GM10248 (cell line): ENCODE measurements around the gene MMD.

Experiments
- CTCF ChIA-PET: fragments of 300-600 bp; sonication (Branson Sonifier 250); formaldehyde crosslinking; extraction: SDS; loops from one replicate; lab custom pipeline; 2021; ENCODE audit warnings: antibody characterized with exemption; lab: Yijun Ruan, JAX
- POLR2A ChIA-PET: fragments of 350-650 bp; sonication (Branson Sonifier 250); formaldehyde crosslinking; extraction: SDS; loops from one replicate; lab custom pipeline; 2020; ENCODE audit warnings: antibody characterized with exemption; lab: Yijun Ruan, JAX
- DNase-seq: peaks from one replicate; pipeline ENCODE4 v3.0.0; 2012; ENCODE audit errors: extremely low spot score
- TF ChIP-seq, protein P1 (sequence below): IDR thresholded peaks from 2 replicates; pipeline ENCODE4 v1.5.1; 2012; ENCODE audit warnings: mild to moderate bottlenecking, low read depth; ENCODE audit errors: extremely low read depth, missing control alignments, control extremely low read depth

MMD gene

DNA sequence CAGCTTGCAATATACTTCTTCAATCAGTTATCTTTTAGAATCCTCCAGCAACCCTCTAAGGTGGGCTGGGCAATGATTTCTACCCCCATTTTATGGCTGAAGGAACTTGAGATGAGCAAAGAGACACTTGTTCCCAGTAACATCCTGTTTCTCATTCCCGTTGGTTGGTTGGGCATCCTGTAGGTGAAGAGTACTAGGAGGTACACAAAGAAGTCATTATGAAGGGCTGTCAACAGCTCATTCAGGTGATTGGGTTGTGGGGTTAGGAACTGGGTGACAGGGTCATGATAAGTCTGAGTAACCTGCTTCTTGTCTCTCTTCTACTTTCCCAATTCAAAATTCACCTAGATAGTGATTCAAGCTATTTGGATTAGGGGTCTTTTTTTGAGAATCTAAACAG is 76.5 kb downstream of the MMD start:
- POLR2A ChIA-PET = no interaction called here
- no peak for DNase-seq
- TF ChIP-seq, protein P1, sequence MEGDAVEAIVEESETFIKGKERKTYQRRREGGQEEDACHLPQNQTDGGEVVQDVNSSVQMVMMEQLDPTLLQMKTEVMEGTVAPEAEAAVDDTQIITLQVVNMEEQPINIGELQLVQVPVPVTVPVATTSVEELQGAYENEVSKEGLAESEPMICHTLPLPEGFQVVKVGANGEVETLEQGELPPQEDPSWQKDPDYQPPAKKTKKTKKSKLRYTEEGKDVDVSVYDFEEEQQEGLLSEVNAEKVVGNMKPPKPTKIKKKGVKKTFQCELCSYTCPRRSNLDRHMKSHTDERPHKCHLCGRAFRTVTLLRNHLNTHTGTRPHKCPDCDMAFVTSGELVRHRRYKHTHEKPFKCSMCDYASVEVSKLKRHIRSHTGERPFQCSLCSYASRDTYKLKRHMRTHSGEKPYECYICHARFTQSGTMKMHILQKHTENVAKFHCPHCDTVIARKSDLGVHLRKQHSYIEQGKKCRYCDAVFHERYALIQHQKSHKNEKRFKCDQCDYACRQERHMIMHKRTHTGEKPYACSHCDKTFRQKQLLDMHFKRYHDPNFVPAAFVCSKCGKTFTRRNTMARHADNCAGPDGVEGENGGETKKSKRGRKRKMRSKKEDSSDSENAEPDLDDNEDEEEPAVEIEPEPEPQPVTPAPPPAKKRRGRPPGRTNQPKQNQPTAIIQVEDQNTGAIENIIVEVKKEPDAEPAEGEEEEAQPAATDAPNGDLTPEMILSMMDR = no peak
- CTCF ChIA-PET = interaction anchor here (1.2 to 7.5 kb wide), 4 partner anchors 12 to 20 kb away, joined by 3 to 72 read pairs (median 3); no protein-coding TSS in a partner anchor

DNA sequence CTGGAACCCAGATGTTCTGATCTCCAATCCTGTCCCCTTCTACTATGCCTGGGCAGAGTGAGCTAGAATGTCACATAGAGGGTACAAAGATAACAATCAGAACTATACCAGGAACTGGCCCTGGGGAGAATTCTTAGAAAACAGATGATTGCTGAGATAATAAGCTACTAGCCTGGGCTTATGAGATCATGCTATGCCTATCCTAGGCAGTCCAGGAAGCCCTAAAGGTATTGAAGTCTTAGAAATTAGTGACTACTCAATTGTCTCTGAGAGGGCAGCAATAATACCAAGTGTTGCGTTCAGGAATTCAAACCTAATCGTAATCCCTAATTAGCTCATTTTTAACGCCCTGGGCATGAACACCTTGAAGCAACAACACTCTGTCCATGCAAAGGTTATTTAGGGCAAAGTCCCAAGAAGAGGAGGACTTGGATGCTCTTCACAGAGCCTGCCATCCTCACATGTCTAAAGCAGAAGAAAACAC is 77.1 kb downstream of the MMD start:
- DNase-seq = no peak
- TF ChIP-seq, protein P1 = no peak
- ChIA-PET CTCF (interaction anchor here (1.2 to 7.5 kb wide), 4 partner anchors 12 to 21 kb away, joined by 3 to 72 read pairs (median 3); no protein-coding TSS in a partner anchor), POLR2A (no interaction called here)

DNA sequence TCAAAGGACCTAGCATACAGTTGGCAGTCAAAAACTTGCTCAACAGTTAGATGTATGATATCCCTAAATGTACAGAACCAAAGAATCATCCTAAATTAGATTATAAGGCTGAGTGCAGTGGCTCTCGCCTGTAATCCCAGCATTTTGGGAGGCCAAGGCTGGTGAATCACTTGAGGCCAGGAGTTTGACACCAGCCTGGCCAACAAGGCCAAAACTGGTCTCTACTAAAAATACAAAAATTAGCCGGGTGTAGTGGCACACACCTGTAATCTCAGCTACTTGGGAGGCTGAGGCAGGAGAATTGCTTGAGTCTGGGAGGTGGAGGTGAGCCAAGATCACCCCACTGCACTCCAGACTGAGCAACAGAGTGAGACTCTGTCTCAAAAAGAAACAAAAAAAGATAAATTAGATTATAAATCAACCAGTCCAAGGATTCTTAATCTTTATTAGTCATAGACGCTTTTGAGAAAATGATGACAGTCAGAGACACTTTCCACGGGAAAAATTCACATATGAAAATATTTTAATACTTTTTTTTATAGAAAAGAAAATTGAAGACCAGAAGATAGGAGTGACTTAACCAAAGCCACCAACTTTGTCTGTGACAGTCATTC is 77.6 kb downstream of the MMD start:
- no peak for DNase-seq
- ChIA-PET POLR2A (no interaction called here), CTCF (interaction anchor here (1.2 to 7.5 kb wide), 3 partner anchors 13 to 17 kb away, joined by 3 to 72 read pairs (median 3); no protein-coding TSS in a partner anchor)
- TF ChIP-seq, protein P1 = no peak

DNA sequence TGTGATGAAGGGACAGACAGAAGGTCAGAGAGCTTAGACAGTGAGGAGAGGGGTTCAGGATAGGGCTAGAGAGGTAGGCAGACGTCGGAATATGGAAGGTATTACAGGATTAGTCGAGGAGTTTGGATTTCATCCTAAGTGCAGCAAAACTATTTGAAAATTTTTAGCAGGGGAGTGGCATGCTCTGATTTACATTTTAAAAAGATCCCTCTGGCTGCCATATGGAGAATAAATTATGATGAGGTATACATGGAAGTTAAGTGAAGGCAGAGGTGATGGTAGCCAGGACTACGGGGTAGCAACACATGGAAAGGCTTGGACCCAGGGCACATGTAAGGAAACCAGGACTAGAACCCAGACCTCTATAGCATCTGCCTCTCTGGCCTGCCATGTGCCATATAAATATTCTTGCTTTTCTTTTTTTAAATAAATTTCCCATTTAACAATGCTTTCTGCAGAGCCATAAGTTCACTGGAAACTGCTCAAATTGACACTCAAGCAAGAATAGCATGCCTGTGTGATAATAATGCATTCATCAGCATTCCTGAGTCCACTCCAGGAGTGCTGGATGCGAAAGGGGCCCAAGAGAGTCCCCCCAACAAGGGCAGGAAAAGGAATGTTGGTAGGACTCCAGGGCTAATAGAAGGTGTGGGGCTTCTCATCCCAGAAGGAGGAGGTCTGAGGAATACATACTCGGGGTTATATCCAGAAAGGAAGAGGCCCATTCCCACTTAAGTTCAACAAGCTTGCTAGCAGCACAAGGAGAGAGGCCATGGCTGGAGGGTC is 78.6 kb downstream of the MMD start:
- DNase-seq = no peak
- TF ChIP-seq, protein P1 = no peak
- ChIA-PET POLR2A (no interaction called here), CTCF (interaction anchor here (1.9 to 7.5 kb wide), 2 partner anchors 11 to 14 kb away, joined by 4 to 72 read pairs; no protein-coding TSS in a partner anchor)
